WTC11 (cell line): ENCODE measurements around the gene GOLGA5. TPM values are rescaled to one million over a fixed set of nuclear protein-coding genes. Genes with fewer than 3 reads are reported as not detected.

Experiments used
- ATAC-seq: fragments of 200-7000 bp; cut with Tn5 transposase; 2 replicates; pipeline ENCODE4 v1.10.0; 2021; ENCODE audit warnings: mild to moderate bottlenecking, moderate library complexity
- CTCF ChIA-PET: fragments of 300-600 bp; sonication (Branson Sonifier 250); formaldehyde crosslinking; loops from one replicate; lab custom pipeline; 2021; ENCODE audit warnings: antibody characterized with exemption; lab: Charles Lee
- POLR2A ChIA-PET: fragments of 350-600 bp; sonication (Branson Sonifier 250); formaldehyde crosslinking; loops from one replicate; lab custom pipeline; 2021; ENCODE audit warnings: antibody characterized with exemption; lab: Charles Lee
- DNase-seq: peaks from one replicate; pipeline ENCODE4 v3.0.0; 2021; ENCODE audit warnings: low spot score
- H3K27ac Mint-ChIP-seq: 2 replicates; pipeline ENCODE4 v1.8.0; 2021; ENCODE audit warnings: mixed read lengths
- H3K27me3 Mint-ChIP-seq: 2 replicates; pipeline ENCODE4 v1.8.0; 2021; ENCODE audit warnings: low read depth, mild to moderate bottlenecking, moderate library complexity, mixed read lengths
- H3K36me3 Mint-ChIP-seq: 2 replicates; pipeline ENCODE4 v1.8.0; 2021; ENCODE audit warnings: mixed read lengths
- H3K4me1 Mint-ChIP-seq: 2 replicates; pipeline ENCODE4 v1.8.0; 2022; ENCODE audit warnings: mixed read lengths
- H3K4me3 Mint-ChIP-seq: 2 replicates; pipeline ENCODE4 v1.8.0; 2021; ENCODE audit warnings: mild to moderate bottlenecking, moderate library complexity, mixed read lengths
- H3K9me3 Mint-ChIP-seq: 2 replicates; pipeline ENCODE4 v1.8.0; 2021; ENCODE audit warnings: mixed read lengths
- CREB1 ChIP-seq: sonication (generic); formaldehyde crosslinking; IDR thresholded peaks from 2 replicates; pipeline ENCODE4 v1.8.0; 2023; ENCODE audit warnings: mild to moderate bottlenecking, missing genetic modification reagents
- CREM ChIP-seq: sonication (generic); formaldehyde crosslinking; IDR thresholded peaks from 2 replicates; pipeline ENCODE4 v1.8.1; 2022; ENCODE audit warnings: mild to moderate bottlenecking, missing genetic modification reagents, moderate library complexity
- FOXK1 ChIP-seq: sonication (generic); formaldehyde crosslinking; IDR thresholded peaks from 2 replicates; pipeline ENCODE4 v1.8.0; 2022; ENCODE audit warnings: mild to moderate bottlenecking, moderate library complexity, missing genetic modification reagents
- IRF1 ChIP-seq: sonication (generic); formaldehyde crosslinking; IDR thresholded peaks from 2 replicates; pipeline ENCODE4 v1.8.0; 2023; ENCODE audit warnings: missing genetic modification reagents
- JUN ChIP-seq: sonication (generic); formaldehyde crosslinking; IDR thresholded peaks from 2 replicates; pipeline ENCODE4 v1.8.0; 2023; ENCODE audit warnings: mild to moderate bottlenecking, missing genetic modification reagents
- MAX ChIP-seq: sonication (generic); formaldehyde crosslinking; IDR thresholded peaks from 2 replicates; pipeline ENCODE4 v1.8.0; 2022; ENCODE audit warnings: mild to moderate bottlenecking, missing genetic modification reagents
- PRDM15 ChIP-seq: sonication (generic); formaldehyde crosslinking; IDR thresholded peaks from 2 replicates; pipeline ENCODE4 v1.8.0; 2022; ENCODE audit warnings: missing genetic modification reagents
- PREB ChIP-seq: sonication (generic); formaldehyde crosslinking; IDR thresholded peaks from 2 replicates; pipeline ENCODE4 v1.8.1; 2022; ENCODE audit warnings: mild to moderate bottlenecking, missing genetic modification reagents, moderate library complexity, borderline replicate concordance
- SMAD3 ChIP-seq: sonication (generic); formaldehyde crosslinking; IDR thresholded peaks from 2 replicates; pipeline ENCODE4 v1.8.0; 2022; ENCODE audit warnings: missing genetic modification reagents, mild to moderate bottlenecking, borderline replicate concordance
- SOX15 ChIP-seq: fragments of 250-450 bp; sonication (Bioruptor Pico); IDR thresholded peaks from 2 replicates; pipeline ENCODE4 v1.9.0; 2021; ENCODE audit warnings: mild to moderate bottlenecking
- TEAD1 ChIP-seq: sonication (generic); formaldehyde crosslinking; IDR thresholded peaks from 2 replicates; pipeline ENCODE4 v1.8.0; 2022; ENCODE audit warnings: mild to moderate bottlenecking, missing genetic modification reagents
- TEAD4 ChIP-seq: sonication (generic); formaldehyde crosslinking; IDR thresholded peaks from 2 replicates; pipeline ENCODE4 v1.8.0; 2022; ENCODE audit warnings: mild to moderate bottlenecking, missing genetic modification reagents
- TP53 ChIP-seq: sonication (generic); formaldehyde crosslinking; IDR thresholded peaks from 2 replicates; pipeline ENCODE4 v1.8.1; 2023; ENCODE audit warnings: mild to moderate bottlenecking, missing genetic modification reagents
- USF1 ChIP-seq: sonication (generic); formaldehyde crosslinking; IDR thresholded peaks from 2 replicates; pipeline ENCODE4 v1.8.0; 2022; ENCODE audit warnings: mild to moderate bottlenecking, missing genetic modification reagents
- ZBTB43 ChIP-seq: sonication (generic); formaldehyde crosslinking; IDR thresholded peaks from 2 replicates; pipeline ENCODE4 v1.8.1; 2023; ENCODE audit warnings: mild to moderate bottlenecking, missing genetic modification reagents
- ZNF121 ChIP-seq: sonication (generic); formaldehyde crosslinking; IDR thresholded peaks from 2 replicates; pipeline ENCODE4 v1.8.0; 2023; ENCODE audit warnings: missing genetic modification reagents
- ZNF138 ChIP-seq: sonication (generic); formaldehyde crosslinking; conservative IDR thresholded peaks from 2 replicates; pipeline ENCODE4 v1.8.1; 2022; ENCODE audit warnings: mild to moderate bottlenecking, moderate library complexity, missing genetic modification reagents
- ZNF396 ChIP-seq: fragments of 250-450 bp; sonication (Bioruptor Pico); IDR thresholded peaks from 2 replicates; pipeline ENCODE4 v1.8.0; 2021; ENCODE audit warnings: mild to moderate bottlenecking, moderate library complexity, borderline replicate concordance
- ZNF416 ChIP-seq: fragments of 250-450 bp; sonication (Bioruptor Pico); IDR thresholded peaks from 2 replicates; pipeline ENCODE4 v1.9.0; 2021; ENCODE audit warnings: mild to moderate bottlenecking, inconsistent platforms
- ZNF512 ChIP-seq: sonication (generic); formaldehyde crosslinking; IDR thresholded peaks from 2 replicates; pipeline ENCODE4 v1.8.1; 2022; ENCODE audit warnings: missing genetic modification reagents, borderline replicate concordance
- ZNF671 ChIP-seq: fragments of 250-450 bp; sonication (Bioruptor Pico); IDR thresholded peaks from 2 replicates; pipeline ENCODE4 v1.8.0; 2021; ENCODE audit warnings: mild to moderate bottlenecking
- ZSCAN18 ChIP-seq: fragments of 250-450 bp; sonication (Bioruptor Pico); IDR thresholded peaks from 2 replicates; pipeline ENCODE4 v2.1.2; 2022; ENCODE audit warnings: mild to moderate bottlenecking, moderate library complexity
- total RNA-seq: library from RNA; stranded (reverse); gene quantifications from 3 replicates; pipeline ENCODE4 v1.2.3, GENCODE V29; 2021

GOLGA5 gene
- total RNA-seq, 1 experiment from 2014 or later, result 27.0 TPM

GRCh38 chr14:92883066-92883465, 89.0 kb downstream of the GOLGA5 start:
- Mint-ChIP-seq H3K27ac (no peak overlapping the region), H3K36me3 (no peaks in the 10 kb centered on the region), H3K27me3 (peaks cover 8% of the 10 kb centered on the region), H3K4me1 (peaks cover 16% of the 10 kb centered on the region), H3K9me3 (peaks cover 11% of the 10 kb centered on the region), H3K4me3 (no peak overlapping the region)
- CTCF ChIA-PET, result interaction anchor here (0.5 kb wide), 1 partner anchor 174 kb away, joined by 3 read pairs; no protein-coding TSS in a partner anchor
- POLR2A ChIA-PET, result no interaction called here
- no peak for TF ChIP-seq FOXK1 (CRISPR knock-in tag)
- no peak for TF ChIP-seq ZNF512 (CRISPR knock-in tag)
- no peak for TF ChIP-seq PRDM15
- no peak for TF ChIP-seq MAX
- TF ChIP-seq PREB, result no peak
- no peak for TF ChIP-seq ZNF138 (CRISPR knock-in tag)
- TF ChIP-seq CREB1 (CRISPR knock-in tag), result no peak
- no peak for TF ChIP-seq USF1
- no peak for TF ChIP-seq ZNF416 (CRISPR knock-in tag)
- no peak for TF ChIP-seq IRF1 (CRISPR knock-in tag)
- no peak for TF ChIP-seq TEAD4
- TF ChIP-seq ZSCAN18 (CRISPR knock-in tag), result no peak
- no peak for TF ChIP-seq ZNF121
- no peak for TF ChIP-seq JUN
- no peak for TF ChIP-seq SOX15 (CRISPR knock-in tag)
- DNase-seq, result no peak
- ATAC-seq, result no peak

- ATAC-seq, result no peak
- ChIA-PET POLR2A (no interaction called here), CTCF (no interaction called here)
- peaks cover 19% of the 10 kb centered on the region for H3K27me3 Mint-ChIP-seq
- DNase-seq, result no peak
- peaks cover 20% of the 10 kb centered on the region for H3K9me3 Mint-ChIP-seq
- H3K4me1 Mint-ChIP-seq, result peaks cover 8% of the 10 kb centered on the region
- no peak overlapping the region for H3K4me3 Mint-ChIP-seq
- no peaks in the 10 kb centered on the region for H3K36me3 Mint-ChIP-seq
- H3K27ac Mint-ChIP-seq, result no peak overlapping the region
- TF ChIP-seq TEAD1 (CRISPR knock-in tag) (no peak), CREM (CRISPR knock-in tag) (no peak), ZBTB43 (CRISPR knock-in tag) (no peak), ZNF396 (CRISPR knock-in tag) (no peak), JUN (no peak), ZNF671 (no peak), SMAD3 (CRISPR knock-in tag) (no peak), TP53 (CRISPR knock-in tag) (no peak)
These were observed 90.3 kb downstream of the GOLGA5 start for GRCh38 chr14:92884410-92884809.
